Fibroblast of pulmonary artery (primary cell): ENCODE results near the gene PADI3.

Experiments
- DNase-seq: peaks from one replicate; pipeline ENCODE4 v3.0.0-alpha.2; 2010; ENCODE audit warnings: low read depth
- H3K4me3 ChIP-seq: replicated peaks from 2 replicates; pipeline ENCODE4 v1.5.1; 2011; ENCODE audit warnings: low read depth, mild to moderate bottlenecking, control low read depth, low read length, moderate library complexity
- TF ChIP-seq, protein P1 (sequence below): IDR thresholded peaks from 2 replicates; pipeline ENCODE4 v1.5.1; 2011; ENCODE audit warnings: mild to moderate bottlenecking, control low read depth, low read length, inconsistent platforms; ENCODE audit errors: missing control alignments

PADI3 gene

GRCh38 chr1:17210176-17210575 is 38.7 kb upstream of the PADI3 start:
- TF ChIP-seq, protein P1, sequence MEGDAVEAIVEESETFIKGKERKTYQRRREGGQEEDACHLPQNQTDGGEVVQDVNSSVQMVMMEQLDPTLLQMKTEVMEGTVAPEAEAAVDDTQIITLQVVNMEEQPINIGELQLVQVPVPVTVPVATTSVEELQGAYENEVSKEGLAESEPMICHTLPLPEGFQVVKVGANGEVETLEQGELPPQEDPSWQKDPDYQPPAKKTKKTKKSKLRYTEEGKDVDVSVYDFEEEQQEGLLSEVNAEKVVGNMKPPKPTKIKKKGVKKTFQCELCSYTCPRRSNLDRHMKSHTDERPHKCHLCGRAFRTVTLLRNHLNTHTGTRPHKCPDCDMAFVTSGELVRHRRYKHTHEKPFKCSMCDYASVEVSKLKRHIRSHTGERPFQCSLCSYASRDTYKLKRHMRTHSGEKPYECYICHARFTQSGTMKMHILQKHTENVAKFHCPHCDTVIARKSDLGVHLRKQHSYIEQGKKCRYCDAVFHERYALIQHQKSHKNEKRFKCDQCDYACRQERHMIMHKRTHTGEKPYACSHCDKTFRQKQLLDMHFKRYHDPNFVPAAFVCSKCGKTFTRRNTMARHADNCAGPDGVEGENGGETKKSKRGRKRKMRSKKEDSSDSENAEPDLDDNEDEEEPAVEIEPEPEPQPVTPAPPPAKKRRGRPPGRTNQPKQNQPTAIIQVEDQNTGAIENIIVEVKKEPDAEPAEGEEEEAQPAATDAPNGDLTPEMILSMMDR: no peak
- DNase-seq: no peak
- no peak overlapping the region for H3K4me3 ChIP-seq

GRCh38 chr1:17211377-17211776 is 37.5 kb upstream of the PADI3 start:
- no peak for DNase-seq
- TF ChIP-seq, protein P1: no peak
- no peak overlapping the region for H3K4me3 ChIP-seq

- no peak for DNase-seq
- TF ChIP-seq, protein P1: no peak
- H3K4me3 ChIP-seq: no peak overlapping the region
Observed at GRCh38 chr1:17212009-17212408, 36.9 kb upstream of the PADI3 start.

- DNase-seq: peak; percentile 83
- no peak overlapping the region for H3K4me3 ChIP-seq
- TF ChIP-seq, protein P1: no peak
Observed at GRCh38 chr1:17212487-17213121, 36.3 kb upstream of the PADI3 start.

DNA sequence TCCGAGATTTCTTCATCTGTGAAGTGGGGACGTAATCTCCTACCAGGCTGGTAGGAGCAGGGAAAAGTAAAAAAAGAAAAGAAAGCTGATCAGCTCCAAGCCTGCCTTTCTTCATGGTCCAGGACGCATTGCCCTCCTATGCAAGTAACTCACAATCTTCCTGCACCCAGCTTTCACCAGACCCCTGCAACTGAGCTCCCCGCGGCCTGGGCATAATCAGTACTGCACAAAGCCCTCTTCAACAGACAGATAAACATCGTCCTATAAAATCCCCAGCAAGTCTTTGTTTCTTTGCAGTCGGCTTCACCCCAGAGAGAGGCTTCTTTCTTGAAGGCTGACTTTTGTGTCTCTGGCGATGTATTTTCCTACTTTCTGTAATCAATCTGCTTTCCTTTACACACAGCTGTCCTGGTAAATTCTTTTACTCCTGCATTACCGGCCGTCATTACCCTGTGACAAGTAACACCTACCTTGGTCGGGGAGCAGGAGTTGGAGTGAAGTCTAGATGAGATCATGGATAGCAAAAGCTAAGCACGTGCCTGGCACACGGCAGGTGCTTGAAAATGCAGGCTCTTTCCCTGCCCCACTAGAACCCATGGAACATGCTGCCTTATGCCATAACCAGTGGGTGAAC is 35.6 kb upstream of the PADI3 start:
- no peak overlapping the region for H3K4me3 ChIP-seq
- no peak for DNase-seq
- TF ChIP-seq, protein P1: no peak

DNA sequence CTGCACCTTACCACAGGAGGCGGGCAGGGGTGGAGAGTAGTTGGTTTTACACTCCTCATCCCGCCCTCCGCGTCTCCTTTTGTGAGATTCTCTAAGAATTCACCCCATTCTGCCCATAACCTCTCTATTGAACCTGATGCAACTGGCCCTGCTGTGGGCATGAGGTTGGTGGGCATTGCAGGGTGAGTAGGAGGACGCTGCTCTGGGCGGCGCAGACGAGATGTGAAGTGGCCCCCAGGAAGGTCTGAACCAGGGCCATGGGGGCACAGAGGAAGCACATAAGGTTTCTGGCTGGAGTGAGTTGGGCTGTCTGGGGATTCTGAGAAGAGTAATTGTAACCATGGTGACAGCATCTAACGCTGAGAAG is 35.1 kb upstream of the PADI3 start:
- no peak for DNase-seq
- H3K4me3 ChIP-seq: no peak overlapping the region
- TF ChIP-seq, protein P1: no peak
